NCI-H2227 treated with DMSO at 0.1 percent for 48 hours (cell line): ENCODE results near the gene EVX2.

Experiments used
- DNase-seq: peaks from one replicate; lab custom pipeline; 2025; lab: John Stamatoyannopoulos, UW

The EVX2 gene

GRCh38 chr2:176082824-176083751 is 674 bp downstream of the EVX2 start:
- no peak for DNase-seq

GRCh38 chr2:176082525-176082823 is 1.3 kb downstream of the EVX2 start:
- no peak for DNase-seq

GRCh38 chr2:176081837-176082524 is 1.8 kb downstream of the EVX2 start:
- no peak for DNase-seq

- no peak for DNase-seq
Measured at GRCh38 chr2:176081376-176081836, 2.4 kb downstream of the EVX2 start.

GRCh38 chr2:176080540-176081375 is 3.0 kb downstream of the EVX2 start:
- DNase-seq: no peak

- DNase-seq: peak; percentile 81
Measured at GRCh38 chr2:176079831-176080539, 3.8 kb downstream of the EVX2 start.

GRCh38 chr2:176079285-176079830 is 4.4 kb downstream of the EVX2 start:
- peak; percentile 81 for DNase-seq

- DNase-seq: peak; percentile 46
Measured at GRCh38 chr2:176078541-176079284, 5.0 kb downstream of the EVX2 start.

- no peak for DNase-seq
Measured at GRCh38 chr2:176076796-176077195, 7.0 kb downstream of the EVX2 start.

GRCh38 chr2:176076063-176076462 is 7.7 kb downstream of the EVX2 start:
- DNase-seq: no peak

- no peak for DNase-seq
Measured at GRCh38 chr2:176075481-176075880, 8.3 kb downstream of the EVX2 start.

- DNase-seq: no peak
Measured at GRCh38 chr2:176074919-176075425, 8.8 kb downstream of the EVX2 start.

- DNase-seq: no peak
Measured at GRCh38 chr2:176072951-176073904, 10.5 kb downstream of the EVX2 start.

GRCh38 chr2:176072292-176072669 is 11.5 kb downstream of the EVX2 start:
- no peak for DNase-seq

GRCh38 chr2:176071330-176072291 is 12.2 kb downstream of the EVX2 start:
- no peak for DNase-seq

GRCh38 chr2:176068419-176068832 is 15.3 kb downstream of the EVX2 start:
- no peak for DNase-seq

GRCh38 chr2:176067589-176068418 is 16.0 kb downstream of the EVX2 start:
- DNase-seq: no peak
